Keratinocyte (primary cell): Measurements from ENCODE around the gene COLGALT1. TPM values are rescaled to one million over a fixed set of nuclear protein-coding genes. Genes with fewer than 3 reads are reported as not detected.

Source experiments
- DNase-seq: peaks from one replicate; pipeline ENCODE4 v3.0.0-alpha.2; 2011; ENCODE audit warnings: low read depth, missing footprints, low spot score
- FAIRE-seq: peaks from 2 replicates; lab custom pipeline; 2011; peaks lifted over from hg19 to GRCh38; lab: Jason Lieb, UNC
- H2AFZ ChIP-seq: 2 replicates; pipeline ENCODE4 v1.6.0; 2012; ENCODE audit warnings: low read length, control low read depth, inconsistent platforms; ENCODE audit not compliant: control insufficient read depth
- H3K27ac ChIP-seq: 2 replicates; pipeline ENCODE4 v1.5.1; 2011; ENCODE audit warnings: low read length; ENCODE audit not compliant: control insufficient read depth, insufficient read depth
- H3K27me3 ChIP-seq: 3 replicates; pipeline ENCODE4 v1.6.0; 2011; ENCODE audit warnings: low read length; ENCODE audit not compliant: control insufficient read depth, insufficient read depth; ENCODE audit errors: extremely low read depth
- H3K36me3 ChIP-seq, 2 experiments: 2 replicates in 1 of 2; 3 replicates in 1 of 2; pipeline ENCODE4 v1.5.1; 2011; ENCODE audit warnings: low read length in 2 of 2, mild to moderate bottlenecking in 1 of 2; ENCODE audit not compliant: control insufficient read depth in 2 of 2, insufficient read depth in 2 of 2; ENCODE audit errors: extremely low read depth in 1 of 2
- H3K4me1 ChIP-seq: 3 replicates; pipeline ENCODE4 v1.5.1; 2011; ENCODE audit warnings: low read length; ENCODE audit not compliant: control insufficient read depth, insufficient read depth; ENCODE audit errors: extremely low read depth
- H3K4me2 ChIP-seq: 3 replicates; pipeline ENCODE4 v1.6.0; 2011; ENCODE audit warnings: low read depth, low read length; ENCODE audit not compliant: control insufficient read depth, insufficient read depth; ENCODE audit errors: extremely low read depth
- H3K4me3 ChIP-seq, 3 experiments: fragments of 200-600 bp in 1 of 3; sonication (generic) in 1 of 3; 2 replicates in 2 of 3; 3 replicates in 1 of 3; pipeline ENCODE4 v1.5.1; 2011 to 2016; ENCODE audit warnings: low read length in 3 of 3, mild to moderate bottlenecking in 3 of 3, control low read depth in 2 of 3, inconsistent platforms in 1 of 3, low read depth in 1 of 3, mixed read lengths in 1 of 3, mixed run types in 1 of 3, moderate library complexity in 1 of 3; ENCODE audit not compliant: control insufficient read depth in 2 of 3, insufficient read depth in 2 of 3; ENCODE audit errors: extremely low read depth in 1 of 3
- H3K79me2 ChIP-seq: 2 replicates; pipeline ENCODE4 v1.6.0; 2012; ENCODE audit warnings: low read length; ENCODE audit not compliant: control insufficient read depth, insufficient read depth
- H3K9ac ChIP-seq: 3 replicates; pipeline ENCODE4 v1.6.0; 2011; ENCODE audit warnings: low read length; ENCODE audit not compliant: control insufficient read depth, insufficient read depth; ENCODE audit errors: extremely low read depth
- H3K9me1 ChIP-seq: 3 replicates; pipeline ENCODE4 v1.6.0; 2011; ENCODE audit warnings: low read length; ENCODE audit not compliant: control insufficient read depth, insufficient read depth; ENCODE audit errors: extremely low read depth
- H3K9me3 ChIP-seq: 2 replicates; pipeline ENCODE4 v1.5.1; 2012; ENCODE audit warnings: low read depth, low read length; ENCODE audit not compliant: control insufficient read depth
- H4K20me1 ChIP-seq: 3 replicates; pipeline ENCODE4 v1.6.0; 2011; ENCODE audit warnings: low read length; ENCODE audit not compliant: control insufficient read depth, insufficient read depth; ENCODE audit errors: extremely low read depth
- EZH2 ChIP-seq: IDR thresholded peaks from one replicate; pipeline ENCODE4 v1.6.1; 2012; ENCODE audit warnings: inconsistent platforms, mild to moderate bottlenecking, low read length, moderate library complexity
- dilution Hi-C: fragments of 300-500 bp; cut with MboI; formaldehyde crosslinking; loops from one replicate; pipeline ENCODE4 v1.7.0; 2020; ENCODE audit warnings: low sequenced_read_pairs; ENCODE audit not compliant: extremely low pct_ligation_motif_present
- polyA plus RNA-seq, 5 experiments: library from polyadenylated mRNA; depleted of rRNA in 3 of 5; stranded (reverse) in 3 of 5; stranded (forward) in 1 of 5; unstranded in 1 of 5; fragments of >200 nt; gene quantifications; 1 replicate in 1 of 5; 2 replicates in 3 of 5; 3 replicates in 1 of 5; pipeline versions ENCODE4 v1.2.1 to v1.2.3, GENCODE V29; 2011 to 2012; ENCODE audit warnings: missing spikeins in 2 of 5, low read depth in 1 of 5, low replicate concordance in 1 of 5
- TF ChIP-seq, protein P1 (sequence below), 3 experiments: IDR thresholded peaks in 1 of 3; conservative IDR thresholded peaks in 1 of 3; optimal IDR thresholded peaks in 1 of 3; 2 replicates in 2 of 3; 3 replicates in 1 of 3; pipeline versions ENCODE3 to v1.5.1; 2011; ENCODE audit warnings: low read length in 3 of 3, mild to moderate bottlenecking in 3 of 3, moderate library complexity in 2 of 3, control low read depth in 1 of 3, inconsistent platforms in 1 of 3; ENCODE audit not compliant: insufficient read depth in 2 of 3; ENCODE audit errors: extremely low read depth in 1 of 3

Gene COLGALT1
- polyA plus RNA-seq, 1 donor (not counting 4 experiments of a cell fraction or from before 2014, with no cell fraction given) = 89.4 TPM

DNA sequence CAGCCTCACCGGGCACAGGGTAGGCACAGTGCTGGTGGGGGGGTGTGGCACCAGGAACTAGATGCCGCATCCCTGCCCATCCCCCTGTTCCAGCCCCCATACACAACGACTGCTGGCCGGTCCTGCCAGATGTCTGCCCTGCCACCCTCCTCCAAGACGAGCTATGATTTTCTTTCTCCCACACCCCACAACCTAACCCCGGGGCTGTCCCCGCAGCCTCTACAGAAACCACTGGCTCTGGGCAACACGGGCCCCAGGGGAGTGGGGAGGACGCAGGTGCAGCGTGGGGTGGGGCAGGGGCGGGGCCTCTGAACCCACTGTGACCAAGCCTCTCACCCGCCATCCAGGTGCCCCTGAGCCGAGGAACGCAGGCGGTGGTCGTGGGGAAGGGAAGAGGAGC, 28.5 kb upstream of the COLGALT1 start:
- H3K4me2 ChIP-seq = no peak overlapping the region
- H3K9me1 ChIP-seq = no peaks in the 10 kb centered on the region
- no peaks in the 10 kb centered on the region for H3K4me1 ChIP-seq
- no peaks in the 10 kb centered on the region for H3K27me3 ChIP-seq
- no peak for FAIRE-seq
- no peak overlapping the region for H2AFZ ChIP-seq
- no peaks in the 10 kb centered on the region for H3K9me3 ChIP-seq
- no peak overlapping the region for H3K9ac ChIP-seq
- TF ChIP-seq, protein P1, sequence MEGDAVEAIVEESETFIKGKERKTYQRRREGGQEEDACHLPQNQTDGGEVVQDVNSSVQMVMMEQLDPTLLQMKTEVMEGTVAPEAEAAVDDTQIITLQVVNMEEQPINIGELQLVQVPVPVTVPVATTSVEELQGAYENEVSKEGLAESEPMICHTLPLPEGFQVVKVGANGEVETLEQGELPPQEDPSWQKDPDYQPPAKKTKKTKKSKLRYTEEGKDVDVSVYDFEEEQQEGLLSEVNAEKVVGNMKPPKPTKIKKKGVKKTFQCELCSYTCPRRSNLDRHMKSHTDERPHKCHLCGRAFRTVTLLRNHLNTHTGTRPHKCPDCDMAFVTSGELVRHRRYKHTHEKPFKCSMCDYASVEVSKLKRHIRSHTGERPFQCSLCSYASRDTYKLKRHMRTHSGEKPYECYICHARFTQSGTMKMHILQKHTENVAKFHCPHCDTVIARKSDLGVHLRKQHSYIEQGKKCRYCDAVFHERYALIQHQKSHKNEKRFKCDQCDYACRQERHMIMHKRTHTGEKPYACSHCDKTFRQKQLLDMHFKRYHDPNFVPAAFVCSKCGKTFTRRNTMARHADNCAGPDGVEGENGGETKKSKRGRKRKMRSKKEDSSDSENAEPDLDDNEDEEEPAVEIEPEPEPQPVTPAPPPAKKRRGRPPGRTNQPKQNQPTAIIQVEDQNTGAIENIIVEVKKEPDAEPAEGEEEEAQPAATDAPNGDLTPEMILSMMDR (optimal IDR thresholded peaks at IDR 0.05 in 1 of 3, IDR thresholded peaks at IDR 0.05 in 1 of 3, conservative IDR thresholded peaks at IDR 0.05 in 1 of 3; ENCODE audit: extremely low read depth in 1 of 3, insufficient read depth in 2 of 3, low read length in 3 of 3) = no peak
- TF ChIP-seq EZH2 = no peak
- DNase-seq = no peak
- no peaks in the 10 kb centered on the region for H3K79me2 ChIP-seq
- no peak overlapping the region for H3K27ac ChIP-seq
- no peak overlapping the region for H3K4me3 ChIP-seq
- no peaks in the 10 kb centered on the region for H3K36me3 ChIP-seq
- dilution Hi-C loops = no loop called here
- H4K20me1 ChIP-seq = no peaks in the 10 kb centered on the region

DNA sequence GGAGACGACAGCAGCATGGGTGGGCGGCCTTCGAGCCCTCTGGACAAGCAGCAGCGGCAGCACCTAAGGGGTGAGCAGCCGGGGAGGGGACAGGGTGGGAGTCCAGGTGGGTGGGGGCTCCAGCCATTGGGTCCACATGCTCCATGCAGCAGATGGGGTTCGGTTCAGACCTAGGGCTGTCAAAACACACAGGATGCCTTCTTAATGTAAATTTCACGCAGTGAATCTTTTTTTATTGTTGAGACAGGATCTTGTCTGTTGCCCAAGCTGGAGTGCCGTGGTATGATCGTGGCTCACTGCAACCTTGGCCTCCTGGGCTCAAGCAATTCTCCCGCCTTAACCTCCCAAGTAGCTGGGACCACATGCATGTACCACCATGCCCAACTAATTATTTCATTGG, 28.1 kb upstream of the COLGALT1 start:
- H4K20me1 ChIP-seq = no peaks in the 10 kb centered on the region
- no peaks in the 10 kb centered on the region for H3K9me3 ChIP-seq
- no peak for DNase-seq
- TF ChIP-seq, protein P1 (optimal IDR thresholded peaks at IDR 0.05 in 1 of 3, IDR thresholded peaks at IDR 0.05 in 1 of 3, conservative IDR thresholded peaks at IDR 0.05 in 1 of 3; ENCODE audit: extremely low read depth in 1 of 3, insufficient read depth in 2 of 3, low read length in 3 of 3) = no peak
- TF ChIP-seq EZH2 = no peak
- no peaks in the 10 kb centered on the region for H3K79me2 ChIP-seq
- H3K27ac ChIP-seq = no peak overlapping the region
- no peak for FAIRE-seq
- no peaks in the 10 kb centered on the region for H3K9me1 ChIP-seq
- no peaks in the 10 kb centered on the region for H3K4me1 ChIP-seq
- no peaks in the 10 kb centered on the region for H3K27me3 ChIP-seq
- no peak overlapping the region for H3K4me3 ChIP-seq
- no peak overlapping the region for H2AFZ ChIP-seq
- H3K9ac ChIP-seq = no peak overlapping the region
- H3K36me3 ChIP-seq = no peaks in the 10 kb centered on the region
- dilution Hi-C loops = no loop called here
- H3K4me2 ChIP-seq = no peak overlapping the region
